HG02610 (cell line): ENCODE data around the gene TRIM48.
"Not testable (repeated sequence)": the region's sequence is repeated elsewhere in the genome, so short reads cannot be mapped to it uniquely, and the experiment has no call there.

ENCODE experiments used
- ATAC-seq: cut with Tn5 transposase; IDR thresholded peaks from one replicate; pipeline ENCODE4 v1.9.1; 2021; ENCODE audit warnings: mild to moderate bottlenecking, moderate library complexity; ENCODE audit not compliant: unreplicated experiment

TRIM48 gene, protein sequence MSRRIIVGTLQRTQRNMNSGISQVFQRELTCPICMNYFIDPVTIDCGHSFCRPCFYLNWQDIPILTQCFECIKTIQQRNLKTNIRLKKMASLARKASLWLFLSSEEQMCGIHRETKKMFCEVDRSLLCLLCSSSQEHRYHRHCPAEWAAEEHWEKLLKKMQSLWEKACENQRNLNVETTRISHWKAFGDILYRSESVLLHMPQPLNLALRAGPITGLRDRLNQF

DNA sequence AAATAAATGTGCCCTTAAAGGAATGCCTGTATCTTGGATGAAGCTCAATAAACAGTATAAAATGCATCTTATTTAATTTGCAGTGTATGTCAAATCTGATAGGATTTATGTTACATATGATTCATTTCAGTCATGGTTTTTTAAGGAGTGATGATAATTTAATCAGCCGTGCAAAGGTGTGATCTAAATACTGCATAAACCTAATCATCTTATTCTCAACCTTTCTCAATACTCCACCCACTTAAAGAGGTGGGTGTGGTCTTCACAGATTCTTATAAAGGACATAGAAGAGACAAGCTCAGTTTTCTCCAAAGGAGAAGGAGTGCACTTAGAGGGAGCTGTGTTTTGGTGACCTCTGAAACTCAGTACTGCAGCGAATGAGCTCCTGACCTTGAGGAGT lies at the start of gene TRIM48:
TSS of gene TRIM48 (plus strand) at position 301 of the 400 bp plus-strand sequence. CDS start 113 bp downstream, outside the sequence.
- not testable (repeated sequence) for ATAC-seq

- ATAC-seq = not testable (repeated sequence)
These were observed 23.6 kb upstream of the TRIM48 start for GRCh38 chr11:55238316-55238715.

- ATAC-seq = no peak
These were observed 1.1 kb downstream of the TRIM48 start for GRCh38 chr11:55263081-55263480.
